OCI-LY3 (cell line): ENCODE data around the gene TARDBP.
A peak's percentile ranks its signal among the peaks of the same experiment; 100 is the strongest.
"Not testable (repeated sequence)": the region's sequence is repeated elsewhere in the genome, so short reads cannot be mapped to it uniquely, and the experiment has no call there.

ENCODE experiments used
- H2AFZ ChIP-seq: fragments of 200-600, 300-600 bp; shearing (Covaris generic); 2 replicates; pipeline ENCODE4 v1.6.0; 2014; ENCODE audit warnings: antibody characterized with exemption, low read depth, low read length
- H3K27ac ChIP-seq: fragments of 200-600, 300-600 bp; sonication (generic); 2 replicates; pipeline ENCODE4 v1.5.1; 2014; ENCODE audit warnings: mild to moderate bottlenecking, low read length, moderate library complexity, mixed read lengths
- H3K27me3 ChIP-seq: fragments of 200-600, 300-600 bp; sonication (generic); 2 replicates; pipeline ENCODE4 v1.6.1; 2014; ENCODE audit warnings: low read depth, low read length, mixed read lengths
- H3K36me3 ChIP-seq: fragments of 200-600, 300-600 bp; sonication (generic); replicated peaks from 2 replicates; pipeline ENCODE3; 2014; ENCODE audit warnings: low read depth, low read length, mixed read lengths
- H3K4me1 ChIP-seq: fragments of 300-600, 200-600 bp; sonication (generic); 2 replicates; pipeline ENCODE4 v1.6.1; 2014; ENCODE audit warnings: low read length, mixed read lengths
- H3K4me2 ChIP-seq: fragments of 200-600, 300-600 bp; sonication (generic); 2 replicates; pipeline ENCODE4 v1.6.1; 2014; ENCODE audit warnings: low read length, mixed read lengths
- H3K4me3 ChIP-seq: fragments of 300-600, 200-600 bp; sonication (generic); 2 replicates; pipeline ENCODE4 v1.5.1; 2014; ENCODE audit warnings: antibody characterized with exemption, mild to moderate bottlenecking, low read length, moderate library complexity
- H3K79me2 ChIP-seq: fragments of 300-600, 200-600 bp; shearing (Covaris generic); 2 replicates; pipeline ENCODE4 v1.6.1; 2014; ENCODE audit warnings: mild to moderate bottlenecking, low read length, mixed read lengths
- H3K9ac ChIP-seq: fragments of 300-600, 200-600 bp; shearing (Covaris generic); 2 replicates; pipeline ENCODE4 v1.6.0; 2014; ENCODE audit warnings: mild to moderate bottlenecking, low read length, moderate library complexity
- H3K9me3 ChIP-seq: fragments of 200-600, 300-600 bp; shearing (Covaris generic); 2 replicates; pipeline ENCODE4 v1.6.1; 2014; ENCODE audit warnings: low read length, mixed read lengths; ENCODE audit not compliant: insufficient read depth
- H4K20me1 ChIP-seq: fragments of 200-600, 300-600 bp; sonication (generic); 2 replicates; pipeline ENCODE4 v1.6.1; 2016; ENCODE audit warnings: low read length, mixed read lengths; ENCODE audit not compliant: insufficient read depth
- CTCF ChIP-seq: fragments of 200-600, 300-600 bp; sonication (generic); IDR thresholded peaks from 2 replicates; pipeline ENCODE4 v1.5.1; 2014; ENCODE audit warnings: antibody characterized with exemption, low read length, low read depth
- EZH2phosphoT487 ChIP-seq: fragments of 200-600 bp; shearing (Covaris generic); IDR thresholded peaks from 2 replicates; pipeline ENCODE4 v1.6.1; 2018; ENCODE audit warnings: antibody characterized with exemption, mixed run types, low read depth

Gene TARDBP

GRCh38 chr1:11013160-11013531 lies 692 bp downstream of the TARDBP start:
- Histone ChIP-seq H3K79me2 (peaks cover 28% of the 10 kb centered on the region), H3K9me3 (no peaks in the 10 kb centered on the region), H3K27ac (no peak overlapping the region), H3K9ac (peak overlapping the region; percentile 77), H3K4me2 (peak overlapping the region; percentile 90), H2AFZ (no peak overlapping the region), H4K20me1 (peaks cover 17% of the 10 kb centered on the region), H3K4me3 (peak overlapping the region; percentile 92), H3K27me3 (no peaks in the 10 kb centered on the region), H3K36me3 (peaks cover 23% of the 10 kb centered on the region), H3K4me1 (peaks cover 11% of the 10 kb centered on the region)
- TF ChIP-seq CTCF, result no peak
- no peak for TF ChIP-seq EZH2phosphoT487

- not testable (repeated sequence) for H3K9me3 ChIP-seq, H3K4me2 ChIP-seq, H2AFZ ChIP-seq, H3K4me1 ChIP-seq, H3K9ac ChIP-seq, H3K27ac ChIP-seq, H3K27me3 ChIP-seq, H3K79me2 ChIP-seq, H3K4me3 ChIP-seq, H4K20me1 ChIP-seq
- H3K36me3 ChIP-seq, result peaks cover 29% of the 10 kb centered on the region
These were observed 6.9 kb downstream of the TARDBP start for GRCh38 chr1:11019358-11019757.

- peaks cover 7% of the 10 kb centered on the region; the same call in 1 of the 2 replicates for H4K20me1 ChIP-seq
- peaks cover 11% of the 10 kb centered on the region for H3K4me1 ChIP-seq
- H2AFZ ChIP-seq, result no peak overlapping the region
- H3K9me3 ChIP-seq, result no peaks in the 10 kb centered on the region
- H3K4me3 ChIP-seq, result no peak overlapping the region
- H3K27me3 ChIP-seq, result no peaks in the 10 kb centered on the region
- no peak overlapping the region for H3K9ac ChIP-seq
- H3K27ac ChIP-seq, result no peak overlapping the region
- peaks cover 3% of the 10 kb centered on the region for H3K79me2 ChIP-seq
- H3K4me2 ChIP-seq, result no peak overlapping the region
- peaks cover 33% of the 10 kb centered on the region for H3K36me3 ChIP-seq
- no peak for TF ChIP-seq EZH2phosphoT487
- no peak for TF ChIP-seq CTCF
These were observed 7.5 kb downstream of the TARDBP start for GRCh38 chr1:11019971-11020370.

GRCh38 chr1:11023201-11023600 lies 10.7 kb downstream of the TARDBP start:
- H3K9me3 ChIP-seq, result no peaks in the 10 kb centered on the region
- H3K79me2 ChIP-seq, result no peaks in the 10 kb centered on the region
- no peaks in the 10 kb centered on the region for H3K27me3 ChIP-seq
- peaks cover 7% of the 10 kb centered on the region; the same call in 1 of the 2 replicates for H4K20me1 ChIP-seq
- peaks cover 13% of the 10 kb centered on the region for H3K4me1 ChIP-seq
- H3K9ac ChIP-seq, result no peak overlapping the region
- H2AFZ ChIP-seq, result no peak overlapping the region
- no peak overlapping the region for H3K27ac ChIP-seq
- peaks cover 37% of the 10 kb centered on the region for H3K36me3 ChIP-seq
- H3K4me2 ChIP-seq, result no peak overlapping the region
- no peak overlapping the region for H3K4me3 ChIP-seq
- TF ChIP-seq CTCF (no peak), EZH2phosphoT487 (no peak)
